GM18868 (cell line): ENCODE measurements around the gene MBTPS1.

ENCODE experiments used
- ATAC-seq: cut with Tn5 transposase; IDR thresholded peaks from one replicate; pipeline ENCODE4 v1.9.1; 2021; ENCODE audit warnings: mild to moderate bottlenecking, moderate library complexity; ENCODE audit not compliant: unreplicated experiment

The MBTPS1 gene

GRCh38 chr16:84055801-84056634 is 60.7 kb downstream of the MBTPS1 start:
- no peak for ATAC-seq

GRCh38 chr16:84055366-84055765 is 61.4 kb downstream of the MBTPS1 start:
- ATAC-seq = no peak

GRCh38 chr16:84054916-84055315 is 61.8 kb downstream of the MBTPS1 start:
- no peak for ATAC-seq

- no peak for ATAC-seq
Measured at GRCh38 chr16:84054271-84054670, 62.5 kb downstream of the MBTPS1 start.

GRCh38 chr16:84053237-84053636 is 63.5 kb downstream of the MBTPS1 start:
- ATAC-seq = no peak

- no peak for ATAC-seq
Measured at GRCh38 chr16:84052071-84052622, 64.6 kb downstream of the MBTPS1 start.

GRCh38 chr16:84050316-84050715 is 66.4 kb downstream of the MBTPS1 start:
- ATAC-seq = no peak

- ATAC-seq = no peak
Measured at GRCh38 chr16:84049403-84050060, 67.2 kb downstream of the MBTPS1 start.

GRCh38 chr16:84048871-84049270 is 67.9 kb downstream of the MBTPS1 start:
- no peak for ATAC-seq

- no peak for ATAC-seq
Measured at GRCh38 chr16:84048270-84048669, 68.5 kb downstream of the MBTPS1 start.

GRCh38 chr16:84047626-84048025 is 69.1 kb downstream of the MBTPS1 start:
- no peak for ATAC-seq

GRCh38 chr16:84047206-84047605 is 69.5 kb downstream of the MBTPS1 start:
- no peak for ATAC-seq

GRCh38 chr16:84045818-84046470 is 70.8 kb downstream of the MBTPS1 start:
- no peak for ATAC-seq

GRCh38 chr16:84045001-84045817 is 71.5 kb downstream of the MBTPS1 start:
- no peak for ATAC-seq

GRCh38 chr16:84044118-84044488 is 72.6 kb downstream of the MBTPS1 start:
- no peak for ATAC-seq

- no peak for ATAC-seq
Measured at GRCh38 chr16:84043486-84044117, 73.1 kb downstream of the MBTPS1 start.

- ATAC-seq = no peak
Measured at GRCh38 chr16:84042879-84043485, 73.8 kb downstream of the MBTPS1 start.

GRCh38 chr16:84042308-84042878 is 74.3 kb downstream of the MBTPS1 start, which contains the start of gene SLC38A8:
TSS of gene SLC38A8 (minus strand) at chr16:84042795. CDS start at chr16:84042157, 638 bp downstream.
- no peak for ATAC-seq

GRCh38 chr16:84041881-84042280 is 74.9 kb downstream of the MBTPS1 start:
- ATAC-seq = no peak
